A549 (cell line): ENCODE data around the gene MTG2. TPM values are rescaled to one million over a fixed set of nuclear protein-coding genes. Genes with fewer than 3 reads are reported as not detected.

Source experiments
- ATAC-seq, 2 experiments: fragments of 200-7000 bp in 1 of 2; fragments of >200 bp in 1 of 2; cut with Nextera tagmentation in 1 of 2; cut with Tn5 transposase in 1 of 2; 3 replicates each; pipeline versions ENCODE4 v1.8.0 to v1.9.1; 2018 to 2020; ENCODE audit warnings: mild to moderate bottlenecking in 1 of 2, moderate library complexity in 1 of 2
- CTCF ChIA-PET: fragments of 300-600 bp; sonication (Branson Sonifier 250); formaldehyde crosslinking; extraction: SDS; loops from one replicate; lab custom pipeline; 2021; ENCODE audit warnings: antibody characterized with exemption, inconsistent platforms; lab: Yijun Ruan, JAX
- POLR2A ChIA-PET: fragments of 350-600 bp; formaldehyde crosslinking; extraction: SDS; loops from one replicate; lab custom pipeline; 2021; ENCODE audit warnings: antibody characterized with exemption, inconsistent platforms; lab: Yijun Ruan, JAX
- DNase-seq, 2 experiments: peaks; one replicate each; pipeline versions ENCODE4 v3.0.0 to v3.0.0-alpha.2; 2011 to 2016; ENCODE audit warnings: low read depth in 1 of 2, low spot score in 1 of 2
- FAIRE-seq: peaks from 2 replicates; lab custom pipeline; 2011; peaks lifted over from hg19 to GRCh38; lab: Jason Lieb, UNC
- H3K27ac ChIP-seq, 2 experiments: fragments of >200 bp; sonication (Bioruptor Twin); formaldehyde crosslinking; 3 replicates each; pipeline ENCODE4 v1.5.1; 2016 to 2017
- H3K4me1 ChIP-seq: fragments of >200 bp; sonication (Bioruptor Twin); formaldehyde crosslinking; 3 replicates; pipeline ENCODE4 v1.6.1; 2016
- H3K4me2 ChIP-seq: fragments of >200 bp; sonication (Bioruptor Twin); formaldehyde crosslinking; 3 replicates; pipeline ENCODE4 v1.6.1; 2016
- H3K4me3 ChIP-seq: fragments of >200 bp; sonication (Bioruptor Twin); formaldehyde crosslinking; 3 replicates; pipeline ENCODE4 v1.5.1; 2016
- H3K9me3 ChIP-seq: fragments of >200 bp; sonication (Bioruptor Twin); formaldehyde crosslinking; 3 replicates; pipeline ENCODE4 v1.6.1; 2016
- ATOH8 ChIP-seq: fragments of 250-450 bp; sonication (Bioruptor Pico); IDR thresholded peaks from 2 replicates; pipeline ENCODE4 v1.5.0; 2020; ENCODE audit warnings: low read depth, mild to moderate bottlenecking, moderate library complexity
- BCL3 ChIP-seq: fragments of >200 bp; sonication (Bioruptor Twin); formaldehyde crosslinking; IDR thresholded peaks from 3 replicates; pipeline ENCODE4 v1.6.1; 2016
- CEBPB ChIP-seq, 2 experiments: fragments of >200 bp in 1 of 2; sonication (Bioruptor Twin) in 1 of 2; formaldehyde crosslinking in 1 of 2; IDR thresholded peaks; 2 replicates each; pipeline ENCODE4 v1.6.1; 2012 to 2016
- CHD2 ChIP-seq: fragments of 150-350 bp; IDR thresholded peaks from 2 replicates; pipeline ENCODE4 v1.6.1; 2014; ENCODE audit warnings: low read length; ENCODE audit not compliant: partially characterized antibody
- CHD4 ChIP-seq: fragments of 200-600 bp; sonication (generic); IDR thresholded peaks from 2 replicates; pipeline ENCODE4 v1.6.1; 2016; ENCODE audit warnings: antibody characterized with exemption, mild to moderate bottlenecking, borderline replicate concordance
- E2F6 ChIP-seq: IDR thresholded peaks from 2 replicates; pipeline ENCODE4 v1.6.1; 2012; ENCODE audit warnings: low read depth, borderline replicate concordance
- ELK1 ChIP-seq: fragments of 150-350 bp; IDR thresholded peaks from 2 replicates; pipeline ENCODE4 v1.6.1; 2014; ENCODE audit warnings: low read depth, mild to moderate bottlenecking, low read length
- EP300 ChIP-seq, 2 experiments: fragments of >200 bp; sonication (Bioruptor Twin); formaldehyde crosslinking; IDR thresholded peaks; 2 replicates in 1 of 2; 3 replicates in 1 of 2; pipeline ENCODE4 v1.6.1; 2016 to 2017
- ESRRA ChIP-seq: fragments of 150-350 bp; IDR thresholded peaks from 2 replicates; pipeline ENCODE4 v1.6.1; 2014; ENCODE audit warnings: mild to moderate bottlenecking, low read length, borderline replicate concordance
- FOXS1 ChIP-seq: fragments of 250-450 bp; sonication (Bioruptor Pico); IDR thresholded peaks from 2 replicates; pipeline ENCODE4 v1.5.0; 2020; ENCODE audit warnings: mild to moderate bottlenecking, moderate library complexity
- GATA3 ChIP-seq: IDR thresholded peaks from 2 replicates; pipeline ENCODE4 v1.6.1; 2012; ENCODE audit warnings: borderline replicate concordance
- HMGXB4 ChIP-seq: fragments of 250-450 bp; sonication (Bioruptor Pico); IDR thresholded peaks from 2 replicates; pipeline ENCODE4 v1.5.0; 2021; ENCODE audit warnings: mild to moderate bottlenecking, moderate library complexity, borderline replicate concordance
- JUN ChIP-seq, 2 experiments: fragments of >200 bp; sonication (Bioruptor Twin); formaldehyde crosslinking; IDR thresholded peaks; 2 replicates in 1 of 2; 3 replicates in 1 of 2; pipeline ENCODE4 v1.6.1; 2016 to 2017
- JUNB ChIP-seq: fragments of >200 bp; sonication (Bioruptor Twin); formaldehyde crosslinking; IDR thresholded peaks from 2 replicates; pipeline ENCODE4 v1.6.1; 2016
- KDM5A ChIP-seq: fragments of 200-600 bp; sonication (generic); IDR thresholded peaks from 2 replicates; pipeline ENCODE4 v1.6.1; 2016; ENCODE audit warnings: antibody characterized with exemption, mild to moderate bottlenecking
- MAX ChIP-seq: IDR thresholded peaks from 2 replicates; pipeline ENCODE4 v1.6.1; 2012
- POLR2A ChIP-seq: IDR thresholded peaks from 2 replicates; pipeline ENCODE4 v1.6.1; 2012; ENCODE audit warnings: mild to moderate bottlenecking, low read length
- POLR2AphosphoS2 ChIP-seq: conservative IDR thresholded peaks from 2 replicates; pipeline ENCODE4 v1.6.1; 2012; ENCODE audit warnings: low read length, improper control_type of control experiment, inconsistent platforms
- RAD21 ChIP-seq, 2 experiments: fragments of >200 bp in 1 of 2; sonication (Bioruptor Twin) in 1 of 2; formaldehyde crosslinking in 1 of 2; IDR thresholded peaks in 1 of 2; conservative IDR thresholded peaks in 1 of 2; 2 replicates in 1 of 2; 3 replicates in 1 of 2; pipeline ENCODE4 v1.6.1; 2012 to 2018; ENCODE audit warnings: inconsistent platforms in 1 of 2
- REST ChIP-seq: fragments of 200-600 bp; sonication (generic); IDR thresholded peaks from 2 replicates; pipeline ENCODE4 v1.6.1; 2016; ENCODE audit warnings: antibody characterized with exemption, mild to moderate bottlenecking, moderate library complexity
- RFX5 ChIP-seq: fragments of 450-650 bp; IDR thresholded peaks from 2 replicates; pipeline ENCODE4 v1.7.1; 2014; ENCODE audit warnings: antibody characterized with exemption, mild to moderate bottlenecking, moderate library complexity
- SMC3 ChIP-seq: fragments of >200 bp; sonication (Bioruptor Twin); formaldehyde crosslinking; IDR thresholded peaks from 3 replicates; pipeline ENCODE4 v1.6.1; 2018; ENCODE audit warnings: inconsistent platforms
- TP53 ChIP-seq: fragments of 250-450 bp; sonication (Bioruptor Pico); IDR thresholded peaks from 2 replicates; pipeline ENCODE4 v1.5.0; 2021; ENCODE audit warnings: mild to moderate bottlenecking, moderate library complexity
- USF2 ChIP-seq: fragments of 450-650 bp; IDR thresholded peaks from 2 replicates; pipeline ENCODE4 v1.6.1; 2014; ENCODE audit warnings: antibody characterized with exemption
- ZFP36 ChIP-seq: fragments of 450-650 bp; IDR thresholded peaks from 2 replicates; pipeline ENCODE4 v1.6.1; 2014; ENCODE audit warnings: borderline replicate concordance; ENCODE audit not compliant: partially characterized antibody
- ZNF302 ChIP-seq: fragments of 250-450 bp; sonication (Bioruptor Pico); IDR thresholded peaks from 2 replicates; pipeline ENCODE4 v1.9.0; 2021; ENCODE audit warnings: inconsistent platforms, mild to moderate bottlenecking, moderate library complexity
- WGBS: methylation state at CpG from one replicate; pipeline ENCODE4 v1.1.6; 2017; ENCODE audit errors: missing lambda C conversion rate; 5-methylcytosine and 5-hydroxymethylcytosine counted together
- polyA plus RNA-seq, 4 experiments: library from polyadenylated mRNA; depleted of rRNA in 3 of 4; stranded (reverse); fragments of >200 nt; fragmentation: RNase III in 1 of 4; extraction: RNeasy Plus Mini Kit Qiagen cat#74134 plus additional on column Dnase treatment in 1 of 4; gene quantifications; 2 replicates in 3 of 4; 3 replicates in 1 of 4; pipeline ENCODE4 v1.2.3, GENCODE V29; 2011 to 2017

MTG2 gene
- polyA plus RNA-seq, 2 of the 4 experiments (the other 2 are of a cell fraction): 21.9 to 28.7 TPM

- Histone ChIP-seq H3K4me2 (no peak overlapping the region), H3K27ac (no peak overlapping the region), H3K4me3 (no peak overlapping the region), H3K4me1 (0 out of 3 replicates have a peak, but pooled peaks cover 3% of the 10 kb centered on the region), H3K9me3 (no peaks in the 10 kb centered on the region)
- DNase-seq (no peak), FAIRE-seq (no peak), ATAC-seq (no peak)
- WGBS: 65% methylated on average over 16 of the region's 18 CpGs
- TF ChIP-seq JUNB (no peak), REST (no peak), RFX5 (no peak), CHD4 (no peak), ELK1 (no peak), FOXS1 (CRISPR knock-in tag) (no peak), ESRRA (no peak), CHD2 (no peak), KDM5A (no peak), HMGXB4 (CRISPR knock-in tag) (no peak), ZFP36 (no peak)
- POLR2A ChIA-PET: no interaction called here
- CTCF ChIA-PET: interaction anchor here (0.8 to 1.7 kb wide), 4 partner anchors 10 to 150 kb away, joined by 3 to 4 read pairs (median 4); no protein-coding TSS in a partner anchor
Observed at GRCh38 chr20:62232770-62233645, 50.2 kb downstream of the MTG2 start.

- FAIRE-seq: no peak
- 61% methylated on average over 4 of the region's 4 CpGs for WGBS
- H3K4me2 ChIP-seq: no peak overlapping the region
- no peak overlapping the region for H3K4me3 ChIP-seq
- POLR2A ChIA-PET: no interaction called here
- 0 out of 3 replicates have a peak, but pooled peaks cover 3% of the 10 kb centered on the region for H3K4me1 ChIP-seq
- H3K27ac ChIP-seq: no peak overlapping the region
- ATAC-seq: no peak
- H3K9me3 ChIP-seq: no peaks in the 10 kb centered on the region
- DNase-seq: no peak
- CTCF ChIA-PET: interaction anchor here (0.9 kb wide), 1 partner anchor 9 kb away, joined by 3 read pairs; no protein-coding TSS in a partner anchor
- TF ChIP-seq E2F6 (no peak), ATOH8 (CRISPR knock-in tag) (no peak), CEBPB (IDR thresholded peaks at IDR 0.05) (no peak), MAX (no peak), POLR2AphosphoS2 (no peak), USF2 (no peak), CHD4 (no peak), BCL3 (no peak), RAD21 (conservative IDR thresholded peaks at IDR 0.05 in 1 of 2, IDR thresholded peaks at IDR 0.05 in 1 of 2) (no peak), JUN (IDR thresholded peaks at IDR 0.05) (no peak), SMC3 (no peak), ZNF302 (CRISPR knock-in tag) (no peak), GATA3 (no peak), EP300 (IDR thresholded peaks at IDR 0.05) (no peak), TP53 (CRISPR knock-in tag) (no peak), POLR2A (no peak), CHD2 (no peak)
Observed at GRCh38 chr20:62233684-62234083, 50.9 kb downstream of the MTG2 start.
